ENCODE measurements around the gene TCOF1. TPM values are rescaled to one million over a fixed set of nuclear protein-coding genes. Genes with fewer than 3 reads are reported as not detected.

The TCOF1 gene
- total and polyA plus RNA-seq, 2 donors (not counting 1 experiment from before 2014, with no cell fraction given), result 30.9 to 62.4 TPM

- H4K20me1 ChIP-seq (ENCODE audit: control insufficient read depth, insufficient read depth, low read length, poor library complexity, severe bottlenecking), result no peaks in the 10 kb centered on the region
- no peaks in the 10 kb centered on the region for H3K4me1 ChIP-seq (ENCODE audit: control insufficient read depth in 2 of 2, insufficient read depth in 2 of 2, low read length in 2 of 2)
- H3K9me3 ChIP-seq (ENCODE audit: control extremely low read depth in 1 of 3, control insufficient read depth in 2 of 3, insufficient read depth in 1 of 3, low read length in 2 of 3), result no peaks in the 10 kb centered on the region
- Mint-ChIP-seq H3K9me3 (ENCODE audit: insufficient read depth) (no peaks in the 10 kb centered on the region), H3K27ac (no peak overlapping the region), H3K4me3 (no peak overlapping the region), H3K4me1 (no peaks in the 10 kb centered on the region), H3K27me3 (no peaks in the 10 kb centered on the region)
- DNase-seq, result peak; percentile 11
- WGBS (ENCODE audit: insufficient coverage), result 100% methylated on average over 1 of the region's 5 CpGs
- no peak for ATAC-seq (ENCODE audit: low read depth)
- no peaks in the 10 kb centered on the region for H3K27me3 ChIP-seq (replicated peaks in 1 of 4; ENCODE audit: control extremely low read depth in 1 of 4, control insufficient read depth in 3 of 4, insufficient read depth in 4 of 4, low read length in 3 of 4)
- intact Hi-C loops (cut with micrococcal nuclease), result no loop called here
- H3K4me2 ChIP-seq (replicated peaks; ENCODE audit: low read depth, low read length, poor library complexity, severe bottlenecking), result no peak overlapping the region
- H3K36me3 ChIP-seq (replicated peaks in 1 of 2; ENCODE audit: control extremely low read depth in 1 of 2, control insufficient read depth in 1 of 2, extremely low read depth in 1 of 2, insufficient read depth in 2 of 2, low read length in 1 of 2), result peaks cover 1 to 95% of the 10 kb centered on the region in 2 experiments
- no peak overlapping the region for H3K9ac ChIP-seq (ENCODE audit: low read length)
- peaks cover 21% of the 10 kb centered on the region for H3K79me2 ChIP-seq (ENCODE audit: control insufficient read depth, insufficient read depth, low read length)
- H3K27ac ChIP-seq (ENCODE audit: low read length in 2 of 2), result no peak overlapping the region
- H3K4me3 ChIP-seq (ENCODE audit: control extremely low read depth in 1 of 5, extremely low read depth in 1 of 5, insufficient read depth in 1 of 5, low read depth in 2 of 5, low read length in 4 of 5), result no peak overlapping the region
- ChIA-PET CTCF (no interaction called here), POLR2A (no interaction called here)
- H2AFZ ChIP-seq (ENCODE audit: insufficient read depth, low read depth, low read length, poor library complexity, severe bottlenecking), result no peak overlapping the region
- TF ChIP-seq CTCF (IDR thresholded peaks at IDR 0.05) (no peak), EZH2 (IDR thresholded peaks at IDR 0.05; ENCODE audit: borderline replicate concordance, insufficient read depth, low read depth, low read length, poor library complexity, severe bottlenecking) (no peak)
These were observed 20.6 kb downstream of the TCOF1 start for GRCh38 chr5:150377964-150378694.

- H3K4me2 ChIP-seq (replicated peaks; ENCODE audit: low read depth, low read length, poor library complexity, severe bottlenecking), result no peak overlapping the region
- H3K36me3 ChIP-seq (replicated peaks in 1 of 2; ENCODE audit: control extremely low read depth in 1 of 2, control insufficient read depth in 1 of 2, extremely low read depth in 1 of 2, insufficient read depth in 2 of 2, low read length in 1 of 2), result peaks cover 0 to 94% of the 10 kb centered on the region in 2 experiments
- POLR2A ChIA-PET, result no interaction called here
- H3K79me2 ChIP-seq (ENCODE audit: control insufficient read depth, insufficient read depth, low read length), result peaks cover 10% of the 10 kb centered on the region
- H3K4me3 ChIP-seq (ENCODE audit: control extremely low read depth in 1 of 5, extremely low read depth in 1 of 5, insufficient read depth in 1 of 5, low read depth in 2 of 5, low read length in 4 of 5), result no peak overlapping the region
- DNase-seq (no peak), ATAC-seq (ENCODE audit: low read depth) (no peak)
- H3K9ac ChIP-seq (ENCODE audit: low read length), result no peak overlapping the region
- H3K4me1 Mint-ChIP-seq, result no peaks in the 10 kb centered on the region
- CTCF ChIA-PET, result interaction anchor here (0.6 kb wide), 1 partner anchor 850 kb away, joined by 3 read pairs; no protein-coding TSS in a partner anchor
- H2AFZ ChIP-seq (ENCODE audit: insufficient read depth, low read depth, low read length, poor library complexity, severe bottlenecking), result no peak overlapping the region
- no peaks in the 10 kb centered on the region for H3K27me3 ChIP-seq (replicated peaks in 1 of 4; ENCODE audit: control extremely low read depth in 1 of 4, control insufficient read depth in 3 of 4, insufficient read depth in 4 of 4, low read length in 3 of 4)
- no peaks in the 10 kb centered on the region for H3K9me3 ChIP-seq (ENCODE audit: control extremely low read depth in 1 of 3, control insufficient read depth in 2 of 3, insufficient read depth in 1 of 3, low read length in 2 of 3)
- H3K4me3 Mint-ChIP-seq, result no peak overlapping the region
- no peak overlapping the region for H3K27ac Mint-ChIP-seq
- intact Hi-C loops (cut with micrococcal nuclease), result no loop called here
- peaks cover 4% of the 10 kb centered on the region for H4K20me1 ChIP-seq (ENCODE audit: control insufficient read depth, insufficient read depth, low read length, poor library complexity, severe bottlenecking)
- no peaks in the 10 kb centered on the region for H3K27me3 Mint-ChIP-seq
- no peak for TF ChIP-seq CTCF (IDR thresholded peaks at IDR 0.05)
- no peak for TF ChIP-seq EZH2 (IDR thresholded peaks at IDR 0.05; ENCODE audit: borderline replicate concordance, insufficient read depth, low read depth, low read length, poor library complexity, severe bottlenecking)
- no peaks in the 10 kb centered on the region for H3K9me3 Mint-ChIP-seq (ENCODE audit: insufficient read depth)
- no peaks in the 10 kb centered on the region for H3K4me1 ChIP-seq (ENCODE audit: control insufficient read depth in 2 of 2, insufficient read depth in 2 of 2, low read length in 2 of 2)
- no CpG with 5 or more reads among the region's 5 CpGs for WGBS (ENCODE audit: insufficient coverage)
- H3K27ac ChIP-seq (ENCODE audit: low read length in 2 of 2), result no peak overlapping the region
These were observed 27.2 kb downstream of the TCOF1 start for GRCh38 chr5:150384701-150385100.
